Liver (tissue), 9 donors: ENCODE results near the gene TACR1. TPM values are rescaled to one million over a fixed set of nuclear protein-coding genes. Genes with fewer than 3 reads are reported as not detected.

Experiments used
- DNase-seq: peaks from one replicate; pipeline ENCODE4 v3.0.0-alpha.2; 2017; ENCODE audit warnings: low spot score
- H3K27ac ChIP-seq, 2 donors: one replicate each; pipeline ENCODE4 v1.7.0; 2013; ENCODE audit warnings: inconsistent platforms in 2 of 2, low read length in 2 of 2, control low read depth in 1 of 2, low read depth in 1 of 2, mild to moderate bottlenecking in 1 of 2
- H3K27me3 ChIP-seq, 4 donors: one replicate each; pipeline versions ENCODE4 v1.6.1 to v1.7.0; 2013; ENCODE audit warnings: low read length in 3 of 4, inconsistent platforms in 1 of 4, mild to moderate bottlenecking in 1 of 4, moderate library complexity in 1 of 4; ENCODE audit not compliant: control insufficient read depth in 4 of 4, insufficient read depth in 4 of 4
- H3K36me3 ChIP-seq, 4 donors: one replicate each; pipeline versions ENCODE4 v1.6.1 to v1.7.0; 2013; ENCODE audit warnings: low read length in 3 of 4, mild to moderate bottlenecking in 3 of 4, low read depth in 1 of 4, moderate library complexity in 1 of 4; ENCODE audit not compliant: control insufficient read depth in 4 of 4, insufficient read depth in 3 of 4
- H3K4me1 ChIP-seq, 4 donors: one replicate each; pipeline versions ENCODE4 v1.6.1 to v1.7.0; 2013; ENCODE audit warnings: low read length in 3 of 4, mild to moderate bottlenecking in 3 of 4, moderate library complexity in 1 of 4; ENCODE audit not compliant: control insufficient read depth in 4 of 4, insufficient read depth in 4 of 4
- H3K4me3 ChIP-seq, 3 donors: one replicate each; pipeline versions ENCODE4 v1.6.1 to v1.7.0; 2013; ENCODE audit warnings: low read length in 3 of 3, control low read depth in 1 of 3, low read depth in 1 of 3, mild to moderate bottlenecking in 1 of 3
- H3K9ac ChIP-seq, 2 donors: one replicate each; pipeline ENCODE4 v1.7.0; 2013; ENCODE audit warnings: low read length in 2 of 2, mild to moderate bottlenecking in 2 of 2, moderate library complexity in 2 of 2, control low read depth in 1 of 2, low read depth in 1 of 2
- H3K9me3 ChIP-seq, 4 donors: one replicate each; pipeline versions ENCODE4 v1.6.1 to v1.7.0; 2013; ENCODE audit warnings: low read length in 3 of 4; ENCODE audit not compliant: control insufficient read depth in 4 of 4
- EGR1 ChIP-seq, 2 donors: IDR thresholded peaks; 2 replicates each; pipeline ENCODE4 v1.6.1; 2016 to 2018; ENCODE audit warnings: antibody characterized with exemption in 2 of 2, low read depth in 2 of 2
- FOXA1 ChIP-seq: IDR thresholded peaks from 2 replicates; pipeline ENCODE4 v1.6.1; 2016; ENCODE audit warnings: antibody characterized with exemption
- FOXA2 ChIP-seq: IDR thresholded peaks from 2 replicates; pipeline ENCODE4 v1.6.1; 2016; ENCODE audit warnings: antibody characterized with exemption
- GABPA ChIP-seq, 2 donors: IDR thresholded peaks in 1 of 2; conservative IDR thresholded peaks in 1 of 2; 2 replicates each; pipeline ENCODE4 v1.6.1; 2016; ENCODE audit warnings: antibody characterized with exemption in 2 of 2, mild to moderate bottlenecking in 1 of 2, moderate library complexity in 1 of 2
- HNF4A ChIP-seq, 2 donors: conservative IDR thresholded peaks; 2 replicates each; pipeline ENCODE4 v1.6.1; 2016; ENCODE audit warnings: antibody characterized with exemption in 2 of 2, mild to moderate bottlenecking in 2 of 2
- HNF4G ChIP-seq: IDR thresholded peaks from 2 replicates; pipeline ENCODE4 v1.6.1; 2016; ENCODE audit warnings: antibody characterized with exemption
- JUND ChIP-seq, 2 donors: IDR thresholded peaks; 2 replicates each; pipeline ENCODE4 v1.6.1; 2016; ENCODE audit warnings: antibody characterized with exemption in 2 of 2
- NR2F2 ChIP-seq: IDR thresholded peaks from 2 replicates; pipeline ENCODE4 v1.6.1; 2016; ENCODE audit warnings: antibody characterized with exemption
- RAD21 ChIP-seq, 2 donors: IDR thresholded peaks; 2 replicates each; pipeline ENCODE4 v1.6.1; 2016; ENCODE audit warnings: antibody characterized with exemption in 2 of 2, mild to moderate bottlenecking in 2 of 2
- SP1 ChIP-seq: IDR thresholded peaks from 2 replicates; pipeline ENCODE4 v1.6.1; 2018; ENCODE audit warnings: antibody characterized with exemption, mild to moderate bottlenecking
- TAF1 ChIP-seq: conservative IDR thresholded peaks from 2 replicates; pipeline ENCODE4 v1.6.1; 2016; ENCODE audit warnings: antibody characterized with exemption, mild to moderate bottlenecking
- YY1 ChIP-seq: IDR thresholded peaks from 2 replicates; pipeline ENCODE4 v1.6.1; 2016; ENCODE audit warnings: antibody characterized with exemption, mild to moderate bottlenecking
- WGBS: extraction: QIAGEN DNeasy Blood & Tissue Kit; methylation state at CpG from one replicate; pipeline ENCODE4 v1.1.7; 2013; 5-methylcytosine and 5-hydroxymethylcytosine counted together
- polyA plus RNA-seq, 2 donors: library from polyadenylated mRNA; stranded (reverse) in 1 of 2; unstranded in 1 of 2; fragments of 200-250 nt in 1 of 2; fragments of >200 nt in 1 of 2; fragmentation: Nextera tagmentation in 1 of 2; extraction: Ambion mirVana in 1 of 2; gene quantifications; one replicate each; pipeline versions ENCODE4 v1.2.1 to v1.2.3, GENCODE V29; 2013 to 2015
- total RNA-seq, 2 donors: library from RNA; depleted of rRNA; stranded (reverse); fragments of >200 nt; gene quantifications; one replicate each; pipeline ENCODE4 v1.2.3, GENCODE V29; 2014
- TF ChIP-seq, protein P1 (sequence below): IDR thresholded peaks from 2 replicates; pipeline ENCODE4 v1.6.1; 2016; ENCODE audit warnings: antibody characterized with exemption
- TF ChIP-seq, protein P2 (sequence below): IDR thresholded peaks from 2 replicates; pipeline ENCODE4 v1.6.1; 2016; ENCODE audit warnings: antibody characterized with exemption
- TF ChIP-seq, protein P3 (sequence below): IDR thresholded peaks from 2 replicates; pipeline ENCODE4 v1.6.1; 2016; ENCODE audit warnings: antibody characterized with exemption
- TF ChIP-seq, protein P4 (sequence below): IDR thresholded peaks from 2 replicates; pipeline ENCODE4 v1.6.1; 2016; ENCODE audit warnings: antibody characterized with exemption, mild to moderate bottlenecking
- TF ChIP-seq, protein P5 (sequence below): fragments of 150-350 bp; IDR thresholded peaks from 2 replicates; pipeline ENCODE4 v1.5.1; 2017; ENCODE audit warnings: improper control_type of control experiment, low read depth, low read length; ENCODE audit not compliant: missing input control
- donor health status: healthy.
- donor health status: healthy.
- donor health status: healthy.
- donor health status: healthy.
- donor health status: healthy.

TACR1 gene
- total and polyA plus RNA-seq, 4 donors = 0.02 to 0.84 (median 0.14) TPM; not detected in 1

DNA sequence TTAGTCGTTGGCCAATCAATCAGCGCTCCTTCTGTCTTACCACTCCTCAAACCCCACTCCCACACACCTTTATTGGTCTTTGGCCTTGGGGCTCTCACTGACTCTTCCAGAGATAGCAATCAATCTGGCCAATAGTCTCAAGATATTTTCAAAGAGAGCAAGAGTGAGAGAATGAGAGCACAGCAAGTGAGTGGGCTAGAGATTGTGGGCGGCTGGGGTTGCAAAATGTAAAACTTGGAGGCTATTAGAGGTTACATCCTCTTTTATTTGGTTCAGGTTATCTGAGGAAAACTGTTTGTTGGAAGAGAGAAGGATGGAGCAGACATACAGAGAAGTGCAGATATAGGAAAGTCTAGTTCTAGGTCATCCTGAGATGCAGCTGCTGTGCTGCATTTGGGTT, 32.8 kb downstream of the TACR1 start:
- Histone ChIP-seq H3K9ac (no peak overlapping the region), H3K4me3 (no peak overlapping the region), H3K4me1 (no peaks in the 10 kb centered on the region), H3K9me3 (no peaks in the 10 kb centered on the region), H3K36me3 (no peaks in the 10 kb centered on the region), H3K27ac (no peak overlapping the region), H3K27me3 (peaks cover 0 to 5% (median 0%) of the 10 kb centered on the region in 4 donors)
- DNase-seq = no peak
- TF ChIP-seq HNF4A (conservative IDR thresholded peaks at IDR 0.05) (no peak), SP1 (no peak), YY1 (no peak), FOXA2 (no peak), FOXA1 (no peak), NR2F2 (no peak), RAD21 (IDR thresholded peaks at IDR 0.05) (no peak)
- TF ChIP-seq, protein P1, sequence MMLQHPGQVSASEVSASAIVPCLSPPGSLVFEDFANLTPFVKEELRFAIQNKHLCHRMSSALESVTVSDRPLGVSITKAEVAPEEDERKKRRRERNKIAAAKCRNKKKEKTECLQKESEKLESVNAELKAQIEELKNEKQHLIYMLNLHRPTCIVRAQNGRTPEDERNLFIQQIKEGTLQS = no peak
- TF ChIP-seq, protein P2, sequence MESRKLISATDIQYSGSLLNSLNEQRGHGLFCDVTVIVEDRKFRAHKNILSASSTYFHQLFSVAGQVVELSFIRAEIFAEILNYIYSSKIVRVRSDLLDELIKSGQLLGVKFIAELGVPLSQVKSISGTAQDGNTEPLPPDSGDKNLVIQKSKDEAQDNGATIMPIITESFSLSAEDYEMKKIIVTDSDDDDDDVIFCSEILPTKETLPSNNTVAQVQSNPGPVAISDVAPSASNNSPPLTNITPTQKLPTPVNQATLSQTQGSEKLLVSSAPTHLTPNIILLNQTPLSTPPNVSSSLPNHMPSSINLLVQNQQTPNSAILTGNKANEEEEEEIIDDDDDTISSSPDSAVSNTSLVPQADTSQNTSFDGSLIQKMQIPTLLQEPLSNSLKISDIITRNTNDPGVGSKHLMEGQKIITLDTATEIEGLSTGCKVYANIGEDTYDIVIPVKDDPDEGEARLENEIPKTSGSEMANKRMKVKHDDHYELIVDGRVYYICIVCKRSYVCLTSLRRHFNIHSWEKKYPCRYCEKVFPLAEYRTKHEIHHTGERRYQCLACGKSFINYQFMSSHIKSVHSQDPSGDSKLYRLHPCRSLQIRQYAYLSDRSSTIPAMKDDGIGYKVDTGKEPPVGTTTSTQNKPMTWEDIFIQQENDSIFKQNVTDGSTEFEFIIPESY = no peak
- TF ChIP-seq, protein P3, sequence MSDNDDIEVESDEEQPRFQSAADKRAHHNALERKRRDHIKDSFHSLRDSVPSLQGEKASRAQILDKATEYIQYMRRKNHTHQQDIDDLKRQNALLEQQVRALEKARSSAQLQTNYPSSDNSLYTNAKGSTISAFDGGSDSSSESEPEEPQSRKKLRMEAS = no peak
- TF ChIP-seq, protein P4, sequence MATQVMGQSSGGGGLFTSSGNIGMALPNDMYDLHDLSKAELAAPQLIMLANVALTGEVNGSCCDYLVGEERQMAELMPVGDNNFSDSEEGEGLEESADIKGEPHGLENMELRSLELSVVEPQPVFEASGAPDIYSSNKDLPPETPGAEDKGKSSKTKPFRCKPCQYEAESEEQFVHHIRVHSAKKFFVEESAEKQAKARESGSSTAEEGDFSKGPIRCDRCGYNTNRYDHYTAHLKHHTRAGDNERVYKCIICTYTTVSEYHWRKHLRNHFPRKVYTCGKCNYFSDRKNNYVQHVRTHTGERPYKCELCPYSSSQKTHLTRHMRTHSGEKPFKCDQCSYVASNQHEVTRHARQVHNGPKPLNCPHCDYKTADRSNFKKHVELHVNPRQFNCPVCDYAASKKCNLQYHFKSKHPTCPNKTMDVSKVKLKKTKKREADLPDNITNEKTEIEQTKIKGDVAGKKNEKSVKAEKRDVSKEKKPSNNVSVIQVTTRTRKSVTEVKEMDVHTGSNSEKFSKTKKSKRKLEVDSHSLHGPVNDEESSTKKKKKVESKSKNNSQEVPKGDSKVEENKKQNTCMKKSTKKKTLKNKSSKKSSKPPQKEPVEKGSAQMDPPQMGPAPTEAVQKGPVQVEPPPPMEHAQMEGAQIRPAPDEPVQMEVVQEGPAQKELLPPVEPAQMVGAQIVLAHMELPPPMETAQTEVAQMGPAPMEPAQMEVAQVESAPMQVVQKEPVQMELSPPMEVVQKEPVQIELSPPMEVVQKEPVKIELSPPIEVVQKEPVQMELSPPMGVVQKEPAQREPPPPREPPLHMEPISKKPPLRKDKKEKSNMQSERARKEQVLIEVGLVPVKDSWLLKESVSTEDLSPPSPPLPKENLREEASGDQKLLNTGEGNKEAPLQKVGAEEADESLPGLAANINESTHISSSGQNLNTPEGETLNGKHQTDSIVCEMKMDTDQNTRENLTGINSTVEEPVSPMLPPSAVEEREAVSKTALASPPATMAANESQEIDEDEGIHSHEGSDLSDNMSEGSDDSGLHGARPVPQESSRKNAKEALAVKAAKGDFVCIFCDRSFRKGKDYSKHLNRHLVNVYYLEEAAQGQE = no peak
- 90% methylated on average over 3 of the region's 3 CpGs for WGBS

DNA sequence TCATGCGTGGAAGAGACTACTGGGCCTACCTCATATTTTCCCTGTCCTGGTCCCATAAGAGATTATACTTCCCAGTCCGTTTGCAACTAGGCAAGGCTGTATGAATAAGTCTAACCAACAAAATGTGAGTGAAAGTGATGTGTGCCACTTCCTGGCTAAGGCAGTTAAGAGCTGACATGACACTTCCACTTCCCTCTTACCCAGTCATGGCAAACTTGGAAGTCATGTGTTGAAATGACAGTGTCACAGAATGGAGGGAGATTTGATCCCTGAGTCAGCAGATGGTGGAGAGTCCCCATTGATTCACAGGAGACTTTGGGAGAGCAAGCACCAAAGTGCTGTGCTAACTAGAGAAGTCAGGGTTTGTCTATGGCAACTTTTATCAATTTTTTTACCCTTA, 36.4 kb downstream of the TACR1 start:
- Histone ChIP-seq H3K36me3 (no peaks in the 10 kb centered on the region), H3K27me3 (peaks cover 0 to 5% (median 0%) of the 10 kb centered on the region in 4 donors), H3K27ac (no peak overlapping the region), H3K9ac (no peak overlapping the region), H3K9me3 (no peaks in the 10 kb centered on the region), H3K4me1 (no peaks in the 10 kb centered on the region), H3K4me3 (no peak overlapping the region)
- WGBS = 80% methylated on average over 2 of the region's 2 CpGs
- TF ChIP-seq, protein P2 = no peak
- TF ChIP-seq, protein P4 = no peak
- no peak for TF ChIP-seq FOXA1
- no peak for TF ChIP-seq HNF4G
- no peak for TF ChIP-seq JUND (IDR thresholded peaks at IDR 0.05)
- TF ChIP-seq TAF1 = no peak
- TF ChIP-seq, protein P5, sequence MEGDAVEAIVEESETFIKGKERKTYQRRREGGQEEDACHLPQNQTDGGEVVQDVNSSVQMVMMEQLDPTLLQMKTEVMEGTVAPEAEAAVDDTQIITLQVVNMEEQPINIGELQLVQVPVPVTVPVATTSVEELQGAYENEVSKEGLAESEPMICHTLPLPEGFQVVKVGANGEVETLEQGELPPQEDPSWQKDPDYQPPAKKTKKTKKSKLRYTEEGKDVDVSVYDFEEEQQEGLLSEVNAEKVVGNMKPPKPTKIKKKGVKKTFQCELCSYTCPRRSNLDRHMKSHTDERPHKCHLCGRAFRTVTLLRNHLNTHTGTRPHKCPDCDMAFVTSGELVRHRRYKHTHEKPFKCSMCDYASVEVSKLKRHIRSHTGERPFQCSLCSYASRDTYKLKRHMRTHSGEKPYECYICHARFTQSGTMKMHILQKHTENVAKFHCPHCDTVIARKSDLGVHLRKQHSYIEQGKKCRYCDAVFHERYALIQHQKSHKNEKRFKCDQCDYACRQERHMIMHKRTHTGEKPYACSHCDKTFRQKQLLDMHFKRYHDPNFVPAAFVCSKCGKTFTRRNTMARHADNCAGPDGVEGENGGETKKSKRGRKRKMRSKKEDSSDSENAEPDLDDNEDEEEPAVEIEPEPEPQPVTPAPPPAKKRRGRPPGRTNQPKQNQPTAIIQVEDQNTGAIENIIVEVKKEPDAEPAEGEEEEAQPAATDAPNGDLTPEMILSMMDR = no peak
- TF ChIP-seq GABPA (IDR thresholded peaks at IDR 0.05 in 1 of 2, conservative IDR thresholded peaks at IDR 0.05 in 1 of 2) = no peak
- no peak for TF ChIP-seq EGR1 (IDR thresholded peaks at IDR 0.05; ENCODE audit: low read depth in 2 of 2)
- TF ChIP-seq, protein P3 = no peak
- no peak for DNase-seq
